ENCODE data around the gene SLC38A8.
A peak's percentile ranks its signal among the peaks of the same experiment; 100 is the strongest.

DNA sequence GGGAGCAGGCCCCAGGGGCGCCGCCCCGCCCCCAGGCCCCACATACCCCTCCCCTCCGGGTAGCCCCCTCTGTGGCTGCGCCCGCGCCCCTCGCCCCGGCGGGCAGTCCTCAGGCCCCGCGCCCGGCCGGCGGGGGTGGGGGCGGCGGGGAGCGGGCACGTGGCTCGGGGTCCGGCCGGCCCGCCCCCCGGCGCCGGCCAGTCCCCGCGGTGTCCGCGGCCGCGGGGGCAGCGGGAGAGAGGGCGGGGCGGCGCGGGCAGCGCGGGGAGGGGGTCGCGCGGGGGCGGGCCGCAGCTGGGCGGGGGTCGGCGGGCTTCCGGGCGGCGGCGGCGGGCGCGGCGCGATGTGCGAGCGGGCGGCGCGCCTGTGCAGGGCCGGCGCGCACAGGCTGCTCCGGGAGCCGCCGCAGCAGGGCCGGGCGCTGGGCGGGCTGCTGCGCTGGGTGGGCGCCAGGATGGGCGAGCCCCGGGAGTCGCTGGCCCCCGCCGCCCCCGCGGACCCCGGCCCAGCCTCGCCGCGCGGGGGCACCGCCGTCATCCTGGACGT lies 74.2 kb downstream of the SLC38A8 start:
- no peak for TF ChIP-seq POLR2A (IDR thresholded peaks at IDR 0.05)
- TF ChIP-seq CTCF (IDR thresholded peaks at IDR 0.05), result peak in 1 of 5 experiments; percentile 2
